H1 (cell line): ENCODE data around the gene CCDC141. TPM values are rescaled to one million over a fixed set of nuclear protein-coding genes. Genes with fewer than 3 reads are reported as not detected.

Experiments used
- CTCF ChIA-PET: fragments of 300-600 bp; sonication (Branson Sonifier 250); formaldehyde crosslinking; loops from one replicate; lab custom pipeline; 2021; ENCODE audit not compliant: partially characterized antibody; lab: Charles Lee
- POLR2A ChIA-PET: fragments of 300-600 bp; sonication (Branson Sonifier 250); formaldehyde crosslinking; loops from one replicate; lab custom pipeline; 2021; ENCODE audit warnings: inconsistent platforms; ENCODE audit not compliant: partially characterized antibody; lab: Charles Lee
- DNase-seq, 2 experiments: peaks; one replicate each; pipeline versions ENCODE4 v3.0.0 to v3.0.0-alpha.2; 2010 to 2022; ENCODE audit warnings: low spot score in 2 of 2, low read depth in 1 of 2, mixed read lengths in 1 of 2
- FAIRE-seq: peaks from 2 replicates; lab custom pipeline; 2011; peaks lifted over from hg19 to GRCh38; lab: Jason Lieb, UNC
- H2AFZ ChIP-seq: 2 replicates; pipeline ENCODE4 v1.8.1; 2012; ENCODE audit warnings: low read length, inconsistent platforms
- H2AK5ac ChIP-seq: 2 replicates; pipeline ENCODE4 v1.6.1; 2013; ENCODE audit warnings: low read depth, low read length
- H2BK120ac ChIP-seq: replicated peaks from 2 replicates; pipeline ENCODE3; 2013; ENCODE audit warnings: low read depth, low read length, inconsistent platforms
- H2BK12ac ChIP-seq: 2 replicates; pipeline ENCODE4 v1.6.1; 2013; ENCODE audit warnings: low read depth, low read length
- H2BK15ac ChIP-seq: 2 replicates; pipeline ENCODE4 v1.6.1; 2013; ENCODE audit warnings: low read length
- H2BK20ac ChIP-seq: 2 replicates; pipeline ENCODE4 v1.6.1; 2013; ENCODE audit warnings: low read length
- H2BK5ac ChIP-seq: 2 replicates; pipeline ENCODE4 v1.6.1; 2013; ENCODE audit warnings: low read depth, low read length
- H3K14ac ChIP-seq: 2 replicates; pipeline ENCODE4 v1.6.1; 2013; ENCODE audit warnings: inconsistent platforms; ENCODE audit not compliant: insufficient read length
- H3K18ac ChIP-seq: 2 replicates; pipeline ENCODE4 v1.6.1; 2013; ENCODE audit warnings: low read length; ENCODE audit errors: extremely low read depth
- H3K23ac ChIP-seq: 2 replicates; pipeline ENCODE4 v1.6.1; 2013; ENCODE audit warnings: inconsistent platforms; ENCODE audit not compliant: insufficient read length
- H3K23me2 ChIP-seq: 2 replicates; pipeline ENCODE4 v1.6.1; 2013; ENCODE audit warnings: low read depth, low read length
- H3K27ac ChIP-seq: 2 replicates; pipeline ENCODE4 v1.6.1; 2011; ENCODE audit warnings: low read depth, low read length, inconsistent platforms
- H3K27me3 ChIP-seq, 4 experiments: replicated peaks in 1 of 4; 1 replicate in 1 of 4; 2 replicates in 3 of 4; pipeline versions ENCODE4 v1.6.1 to v1.8.1; 2011 to 2013; ENCODE audit warnings: low read length in 3 of 4, mild to moderate bottlenecking in 3 of 4, inconsistent platforms in 2 of 4, mixed read lengths in 2 of 4, moderate library complexity in 1 of 4; ENCODE audit not compliant: control insufficient read depth in 3 of 4, insufficient read depth in 3 of 4; ENCODE audit errors: extremely low read depth in 1 of 4
- H3K36me3 ChIP-seq, 4 experiments: 2 replicates each; pipeline versions ENCODE4 v1.6.1 to v1.8.1; 2011 to 2013; ENCODE audit warnings: mild to moderate bottlenecking in 4 of 4, low read length in 3 of 4, moderate library complexity in 2 of 4, control low read depth in 1 of 4, inconsistent platforms in 1 of 4; ENCODE audit not compliant: insufficient read depth in 4 of 4, control insufficient read depth in 2 of 4
- H3K4ac ChIP-seq: replicated peaks from 2 replicates; pipeline ENCODE3; 2013; ENCODE audit warnings: low read length, low read depth, mixed read lengths, inconsistent platforms; ENCODE audit not compliant: insufficient read length
- H3K4me1 ChIP-seq, 4 experiments: replicated peaks in 1 of 4; 1 replicate in 1 of 4; 2 replicates in 3 of 4; pipeline versions ENCODE4 v1.6.1 to v1.8.1; 2011 to 2013; ENCODE audit warnings: low read length in 3 of 4, inconsistent platforms in 2 of 4, mixed read lengths in 1 of 4; ENCODE audit not compliant: insufficient read depth in 4 of 4, control insufficient read depth in 3 of 4
- H3K4me2 ChIP-seq, 2 experiments: 2 replicates each; pipeline versions ENCODE4 v1.6.1 to v1.8.1; 2011 to 2013; ENCODE audit warnings: low read depth in 2 of 2, low read length in 2 of 2, control low read depth in 1 of 2, inconsistent platforms in 1 of 2, mild to moderate bottlenecking in 1 of 2; ENCODE audit not compliant: insufficient read depth in 1 of 2
- H3K4me3 ChIP-seq, 4 experiments: fragments of 200-600, 300-600 bp in 1 of 4; sonication (generic), shearing (Covaris generic), sonication (Bioruptor Twin) in 1 of 4; 2 replicates each; pipeline versions ENCODE4 v1.5.1 to v1.8.1; 2011 to 2016; ENCODE audit warnings: low read length in 4 of 4, low read depth in 3 of 4, control low read depth in 2 of 4, inconsistent platforms in 2 of 4, mild to moderate bottlenecking in 2 of 4, mixed read lengths in 1 of 4, moderate library complexity in 1 of 4; ENCODE audit not compliant: insufficient read depth in 2 of 4; ENCODE audit errors: extremely low read depth in 1 of 4
- H3K56ac ChIP-seq: replicated peaks from 2 replicates; pipeline ENCODE3; 2013; ENCODE audit warnings: low read depth, mild to moderate bottlenecking, mixed read lengths, low read length, inconsistent platforms; ENCODE audit not compliant: insufficient read length
- H3K79me1 ChIP-seq: 2 replicates; pipeline ENCODE4 v1.6.1; 2013; ENCODE audit warnings: low read depth, low read length, control low read depth
- H3K79me2 ChIP-seq, 2 experiments: 2 replicates each; pipeline versions ENCODE4 v1.6.1 to v1.8.1; 2012 to 2013; ENCODE audit warnings: low read length in 2 of 2, mild to moderate bottlenecking in 2 of 2, inconsistent platforms in 1 of 2; ENCODE audit not compliant: insufficient read depth in 2 of 2, control insufficient read depth in 1 of 2
- H3K9ac ChIP-seq, 4 experiments: replicated peaks in 1 of 4; 1 replicate in 1 of 4; 2 replicates in 3 of 4; pipeline versions ENCODE4 v1.6.1 to v1.8.1; 2011 to 2013; ENCODE audit warnings: low read depth in 3 of 4, low read length in 3 of 4, control low read depth in 2 of 4, mild to moderate bottlenecking in 2 of 4, moderate library complexity in 2 of 4, inconsistent platforms in 1 of 4; ENCODE audit errors: extremely low read depth in 1 of 4
- H3K9me3 ChIP-seq, 2 experiments: 2 replicates each; pipeline versions ENCODE4 v1.6.1 to v1.8.1; 2012 to 2013; ENCODE audit warnings: mild to moderate bottlenecking in 2 of 2, moderate library complexity in 2 of 2, control low read depth in 1 of 2, inconsistent platforms in 1 of 2, low read depth in 1 of 2, low read length in 1 of 2, mixed read lengths in 1 of 2; ENCODE audit not compliant: insufficient read depth in 2 of 2
- H4K20me1 ChIP-seq, 2 experiments: replicated peaks in 1 of 2; 2 replicates each; pipeline versions ENCODE3 to v1.8.1; 2011 to 2013; ENCODE audit warnings: inconsistent platforms in 2 of 2, low read length in 2 of 2, mild to moderate bottlenecking in 1 of 2; ENCODE audit not compliant: insufficient read depth in 2 of 2, control insufficient read depth in 1 of 2
- H4K5ac ChIP-seq: 2 replicates; pipeline ENCODE4 v1.6.1; 2013; ENCODE audit warnings: low read length, low read depth, mixed read lengths, inconsistent platforms; ENCODE audit not compliant: insufficient read length
- H4K8ac ChIP-seq: 2 replicates; pipeline ENCODE4 v1.8.0; 2013; ENCODE audit warnings: mild to moderate bottlenecking, moderate library complexity, low read length, inconsistent platforms; ENCODE audit not compliant: insufficient read depth; ENCODE audit errors: extremely low read depth
- H4K91ac ChIP-seq: replicated peaks from 2 replicates; pipeline ENCODE3; 2013; ENCODE audit warnings: low read length, mixed read lengths, inconsistent platforms; ENCODE audit not compliant: insufficient read length
- ASH2L ChIP-seq: fragments of 200-600, 300-600 bp; sonication (generic); IDR thresholded peaks from one replicate; pipeline ENCODE4 v1.7.1; 2017; ENCODE audit warnings: low read length
- BRCA1 ChIP-seq: IDR thresholded peaks from 2 replicates; pipeline ENCODE4 v1.6.1; 2012; ENCODE audit warnings: low read depth, low read length, improper control_type of control experiment
- RXRA ChIP-seq: IDR thresholded peaks from 2 replicates; pipeline ENCODE4 v1.6.1; 2011; ENCODE audit warnings: low read depth, mild to moderate bottlenecking, low read length, moderate library complexity; ENCODE audit not compliant: insufficient read depth
- WGBS, 2 experiments: shearing (Covaris generic) in 1 of 2; methylation state at CpG; one replicate each; pipeline versions ENCODE4 v1.1.6 to v1.1.7; 2013 to 2015; ENCODE audit warnings: low lambda C conversion rate in 2 of 2, mixed read lengths in 2 of 2, inconsistent platforms in 1 of 2, low coverage in 1 of 2, missing lambda C conversion rate in 1 of 2; ENCODE audit not compliant: insufficient replicate concordance in 2 of 2, insufficient coverage in 1 of 2, insufficient read length in 1 of 2; ENCODE audit errors: extremely low coverage in 1 of 2, missing lambda C conversion rate in 1 of 2; 5-methylcytosine and 5-hydroxymethylcytosine counted together
- polyA plus RNA-seq, 7 experiments: library from polyadenylated mRNA; depleted of rRNA in 3 of 7; stranded (reverse) in 5 of 7; unstranded in 2 of 7; fragments of >200 nt in 5 of 7; fragments of 200-250 nt in 2 of 7; gene quantifications; 1 replicate in 5 of 7; 2 replicates in 1 of 7; 4 replicates in 1 of 7; pipeline versions ENCODE4 v1.2.1 to v1.2.3, GENCODE V29; 2011 to 2013; ENCODE audit warnings: missing spikeins in 2 of 7, mixed read lengths in 2 of 7
- total RNA-seq: library from RNA; stranded (reverse); fragmentation: NEBNext Ultra II Directional; extraction: Animal tissue kit (Norgen Biotek cat#: 25700); gene quantifications from 2 replicates; pipeline ENCODE4 v1.2.1, GENCODE V29; 2021

The CCDC141 gene
- total and polyA plus RNA-seq, 2 of the 8 experiments (the other 6 are each of a cell fraction or from before 2014, with no cell fraction given) = 0.56 to 21.6 TPM

DNA sequence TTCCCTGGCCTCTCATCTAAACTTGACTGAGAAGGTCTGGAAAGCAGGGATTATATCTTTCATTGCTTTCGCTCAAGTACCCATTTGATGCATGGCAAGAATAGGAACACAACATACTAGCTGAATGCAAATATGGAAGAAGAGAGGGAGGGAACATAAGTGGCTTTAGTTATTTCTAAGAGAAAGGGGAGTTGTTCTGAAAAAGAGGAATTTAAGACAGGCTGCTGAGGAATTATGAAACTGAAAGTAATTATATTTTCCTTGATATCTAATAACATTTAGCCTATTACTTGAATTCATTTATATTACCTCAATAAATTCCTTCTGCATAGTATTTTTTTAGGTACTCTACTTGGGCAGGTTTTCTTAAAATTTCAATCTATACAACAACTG lies 136.9 kb downstream of the CCDC141 start:
- H2BK15ac ChIP-seq = no peak overlapping the region
- H3K56ac ChIP-seq = no peak overlapping the region
- no peak overlapping the region for H2BK5ac ChIP-seq
- WGBS, 2 experiments = 100% methylated on average over 1 of the region's 1 CpG; no CpG with 5 or more reads in 1 of the 2 experiments
- H4K20me1 ChIP-seq = no peaks in the 10 kb centered on the region
- no peak overlapping the region for H3K23ac ChIP-seq
- no peaks in the 10 kb centered on the region for H3K36me3 ChIP-seq
- ChIA-PET CTCF (interaction anchor here (0.7 to 2.6 kb wide), 11 partner anchors 8 to 158 kb away, joined by 3 to 12 read pairs (median 4); no protein-coding TSS in a partner anchor), POLR2A (no interaction called here)
- no peaks in the 10 kb centered on the region for H3K23me2 ChIP-seq
- FAIRE-seq = no peak
- H3K4me3 ChIP-seq = no peak overlapping the region
- no peak overlapping the region for H2BK120ac ChIP-seq
- H3K14ac ChIP-seq = no peak overlapping the region
- no peak for DNase-seq
- H3K79me2 ChIP-seq = no peaks in the 10 kb centered on the region
- no peak overlapping the region for H4K5ac ChIP-seq
- no peak overlapping the region for H3K4me2 ChIP-seq
- H2BK12ac ChIP-seq = no peak overlapping the region
- H3K9me3 ChIP-seq = no peaks in the 10 kb centered on the region
- H4K8ac ChIP-seq = no peak overlapping the region
- H2AFZ ChIP-seq = no peak overlapping the region
- H3K4me1 ChIP-seq = no peaks in the 10 kb centered on the region
- no peak overlapping the region for H4K91ac ChIP-seq
- no peak for TF ChIP-seq BRCA1
- no peak for TF ChIP-seq RXRA
- TF ChIP-seq ASH2L = no peak
- no peaks in the 10 kb centered on the region for H3K79me1 ChIP-seq
- no peak overlapping the region for H3K27ac ChIP-seq
- H2BK20ac ChIP-seq = no peak overlapping the region
- no peak overlapping the region for H3K4ac ChIP-seq
- no peak overlapping the region for H2AK5ac ChIP-seq
- H3K18ac ChIP-seq = no peak overlapping the region
- peaks cover 0 to 1% (median 0%) of the 10 kb centered on the region in 4 experiments; a peak in 1 of 7 replicates for H3K27me3 ChIP-seq
- H3K9ac ChIP-seq = no peak overlapping the region
